HG03159 (cell line): ENCODE measurements around the gene ECT2.
"Not testable (repeated sequence)": the region's sequence is repeated elsewhere in the genome, so short reads cannot be mapped to it uniquely, and the experiment has no call there.

Experiments
- ATAC-seq: cut with Tn5 transposase; IDR thresholded peaks from one replicate; pipeline ENCODE4 v1.9.1; 2021; ENCODE audit warnings: mild to moderate bottlenecking, moderate library complexity; ENCODE audit not compliant: unreplicated experiment

The ECT2 gene

DNA sequence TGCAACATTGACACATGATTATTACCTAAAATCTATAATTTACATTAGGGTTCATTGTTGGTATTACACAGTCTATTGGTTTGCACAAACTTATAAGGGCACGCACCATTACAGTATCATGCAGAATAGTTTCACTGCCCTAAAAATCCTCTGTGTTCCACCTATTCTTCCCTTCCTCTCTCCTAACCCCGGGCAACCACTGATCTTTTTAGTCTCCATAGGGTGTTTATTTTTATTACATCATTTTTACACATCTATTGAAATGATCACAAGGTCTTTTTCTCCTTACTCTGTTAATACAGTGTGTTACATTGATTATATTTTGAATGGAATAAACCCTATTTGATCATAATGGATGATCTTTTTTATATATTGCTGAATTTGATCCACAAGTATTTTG, 15.5 kb upstream of the ECT2 start:
- no peak for ATAC-seq

DNA sequence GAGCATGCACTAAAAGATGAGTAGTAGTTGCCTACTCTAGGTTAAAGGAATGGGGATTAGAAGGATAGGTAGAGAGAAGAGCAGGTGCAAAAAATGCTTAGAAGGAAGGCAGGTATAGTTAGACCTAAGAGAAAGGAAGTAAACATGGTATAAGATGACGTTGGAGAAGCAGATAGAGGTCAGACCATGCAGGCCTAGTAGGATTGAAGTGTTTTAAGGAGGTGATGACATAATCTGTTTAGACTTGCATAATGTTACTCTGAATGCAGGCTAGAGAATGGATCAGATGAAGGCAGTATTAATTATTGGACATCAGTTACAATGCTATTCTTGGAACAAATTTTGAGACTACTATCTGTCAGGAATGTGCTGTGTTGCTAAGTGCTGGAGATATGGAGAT, 11.1 kb upstream of the ECT2 start:
- ATAC-seq = no peak

DNA sequence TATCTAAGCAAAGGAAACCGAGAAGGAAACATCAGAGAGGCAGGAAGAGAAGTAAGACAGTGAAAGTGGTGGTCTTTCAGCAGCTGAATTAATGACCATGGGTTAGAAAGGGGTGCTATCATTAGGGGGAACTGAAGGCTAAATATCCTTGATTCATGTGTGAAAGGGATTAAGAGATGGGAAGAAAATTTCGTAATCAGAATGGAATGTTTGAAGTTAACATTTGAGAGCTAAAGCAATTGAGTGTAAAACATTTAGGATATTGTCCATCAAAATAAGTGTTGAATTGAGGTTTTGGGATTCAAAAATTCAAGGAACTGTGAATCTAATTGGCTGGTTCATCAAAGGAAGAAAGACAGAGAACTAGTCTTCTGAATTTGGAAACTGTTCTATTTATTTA, 4.1 kb upstream of the ECT2 start:
- ATAC-seq = no peak

DNA sequence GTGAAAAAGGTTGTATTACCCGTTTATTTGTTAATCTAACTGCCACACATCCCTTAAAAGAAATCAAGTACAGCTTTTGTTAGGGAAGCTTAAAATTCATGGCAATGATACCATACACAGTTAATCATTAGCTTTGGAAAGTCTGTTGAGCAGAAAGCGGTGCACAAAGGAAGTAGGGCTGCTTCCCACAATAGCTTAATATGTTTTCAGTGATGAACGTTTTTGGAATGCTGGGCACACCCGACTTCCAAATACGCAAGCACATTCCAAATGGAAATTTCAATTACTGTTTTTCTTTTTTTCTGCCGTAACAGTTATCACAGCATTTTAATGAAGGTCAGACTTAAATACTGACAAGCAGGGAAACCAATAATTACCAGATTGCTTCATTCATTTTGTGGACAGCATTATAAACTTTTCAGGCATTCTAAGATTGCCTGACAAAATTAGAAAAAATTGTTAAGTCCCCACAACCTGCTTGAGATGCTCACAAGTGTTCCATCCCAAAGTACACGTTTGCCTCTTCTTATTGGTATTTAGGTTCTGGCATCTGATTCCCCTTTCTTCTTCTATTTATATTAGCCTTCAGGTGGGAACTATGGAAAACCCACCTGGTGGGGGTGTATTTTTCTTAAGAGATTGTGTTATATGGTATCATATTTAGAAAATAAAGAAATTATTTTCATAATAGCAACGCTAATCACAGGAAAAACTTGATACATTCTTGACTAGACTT, 1.1 kb upstream of the ECT2 start:
- ATAC-seq = no peak

DNA sequence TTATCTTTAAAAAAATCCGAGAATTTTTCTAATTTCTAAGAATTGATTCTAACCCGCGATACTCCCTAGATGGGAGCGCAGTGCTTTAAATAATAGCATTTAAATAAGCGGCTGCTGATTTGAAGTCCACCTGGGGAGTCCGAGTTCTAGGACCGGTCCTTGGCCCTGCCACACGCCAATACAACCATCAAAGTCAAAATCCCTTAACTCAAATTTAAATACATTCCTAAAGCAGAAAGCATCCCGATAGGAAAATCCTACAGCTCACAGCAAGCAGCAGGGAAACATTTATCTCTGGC, 508 bp upstream of the ECT2 start:
- no peak for ATAC-seq

DNA sequence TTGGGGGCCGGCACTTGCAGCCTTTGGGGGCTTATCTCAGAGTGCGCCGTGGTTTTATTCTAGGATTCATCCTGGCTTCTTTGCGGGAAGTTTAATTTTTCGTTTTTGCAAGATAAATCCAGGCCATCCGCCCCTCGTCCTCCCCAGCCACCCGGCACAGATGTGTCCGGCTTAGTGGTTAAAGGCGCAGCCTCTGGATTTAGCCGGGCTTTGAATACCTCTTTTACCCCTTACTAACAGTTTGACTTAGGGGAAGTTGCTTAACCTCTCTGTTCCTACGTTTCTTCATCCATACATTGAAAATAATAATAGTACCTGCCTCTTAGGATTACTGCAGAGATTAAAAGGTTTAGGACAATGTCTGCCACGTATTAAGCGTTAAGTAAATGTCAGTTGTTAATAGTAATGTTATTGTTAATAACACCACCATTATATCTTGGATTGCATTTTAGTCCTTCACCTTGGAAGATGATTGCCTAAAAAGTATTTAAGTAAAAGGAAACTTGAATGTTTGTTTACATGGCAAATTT, 714 bp downstream of the ECT2 start:
- peak; percentile 21 for ATAC-seq

DNA sequence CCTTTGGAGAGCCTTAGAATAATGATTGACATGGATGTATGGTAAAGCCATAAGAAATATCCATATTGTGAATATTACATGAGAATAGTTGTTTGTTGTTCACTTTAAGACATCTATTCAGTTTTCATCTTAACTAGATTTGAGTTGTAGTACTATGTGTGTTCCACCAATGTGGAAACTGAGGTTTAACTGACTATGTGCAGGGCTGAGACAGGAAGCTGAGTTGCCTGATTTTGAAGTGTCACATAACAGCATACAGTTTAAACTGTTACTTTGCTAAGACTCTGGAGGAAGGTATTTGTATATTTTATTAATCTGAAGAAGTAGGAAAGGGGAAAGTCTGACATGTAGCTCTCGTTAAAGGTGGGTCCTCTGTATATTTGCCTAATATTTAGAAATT, 2.1 kb downstream of the ECT2 start:
- ATAC-seq = no peak

DNA sequence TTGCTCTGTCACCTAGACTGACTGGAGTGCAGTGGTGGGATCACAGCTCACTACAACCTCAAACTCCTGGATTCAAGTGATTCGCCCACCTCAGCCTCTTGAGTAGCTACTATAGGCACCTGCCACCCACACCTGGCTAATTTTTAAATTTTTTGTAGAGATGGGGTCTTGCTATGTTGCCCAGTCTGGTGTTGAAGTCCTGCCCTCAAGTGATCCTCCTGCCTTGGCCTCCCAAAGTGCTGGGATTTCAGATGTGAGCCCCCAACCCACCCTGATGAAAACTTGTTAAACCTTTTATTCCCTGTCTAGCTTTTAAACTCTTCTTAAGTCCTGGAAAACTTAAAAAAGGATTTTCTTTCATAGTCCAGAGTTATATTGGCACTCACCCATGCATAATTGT, 2.6 kb downstream of the ECT2 start:
- no peak for ATAC-seq

DNA sequence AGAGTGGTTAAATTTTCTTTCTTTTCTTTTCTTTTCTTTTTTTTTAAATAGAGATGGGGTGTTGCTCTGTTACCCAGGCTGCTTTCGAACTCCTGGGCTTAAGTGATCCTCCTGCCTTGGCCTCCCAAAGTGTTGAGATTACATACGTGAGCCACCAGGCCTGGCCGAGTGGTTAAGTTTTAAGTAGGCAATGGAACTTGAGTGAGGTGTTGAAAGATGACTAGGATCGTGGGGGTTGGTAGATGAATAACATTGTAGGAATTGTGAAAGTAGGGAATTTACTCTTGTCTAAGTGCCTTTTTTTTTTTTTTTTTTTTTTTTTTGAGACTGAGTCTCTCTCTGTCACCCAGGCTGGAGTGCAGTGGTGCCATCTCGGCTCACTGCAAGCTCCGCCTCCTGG, 9.9 kb downstream of the ECT2 start:
- ATAC-seq = not testable (repeated sequence)

DNA sequence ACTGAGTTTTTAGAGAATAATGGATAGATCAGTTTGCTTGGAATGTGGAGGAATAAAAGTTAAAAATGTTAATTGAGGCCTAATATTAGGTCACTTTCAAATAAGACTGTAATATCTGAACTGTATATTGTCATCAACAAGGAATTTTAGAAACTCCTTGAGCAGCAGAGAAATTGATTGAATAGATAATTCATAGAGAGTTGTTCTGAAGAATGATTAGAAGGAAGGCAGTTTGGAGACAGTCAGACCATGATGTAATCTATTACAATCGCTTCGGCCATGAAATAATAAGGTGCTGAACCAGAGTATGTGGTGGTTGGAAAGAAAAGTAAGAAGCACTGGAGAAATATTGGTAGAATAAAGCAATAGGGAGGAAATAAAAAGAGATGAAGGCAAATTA, 15.7 kb downstream of the ECT2 start:
- no peak for ATAC-seq

DNA sequence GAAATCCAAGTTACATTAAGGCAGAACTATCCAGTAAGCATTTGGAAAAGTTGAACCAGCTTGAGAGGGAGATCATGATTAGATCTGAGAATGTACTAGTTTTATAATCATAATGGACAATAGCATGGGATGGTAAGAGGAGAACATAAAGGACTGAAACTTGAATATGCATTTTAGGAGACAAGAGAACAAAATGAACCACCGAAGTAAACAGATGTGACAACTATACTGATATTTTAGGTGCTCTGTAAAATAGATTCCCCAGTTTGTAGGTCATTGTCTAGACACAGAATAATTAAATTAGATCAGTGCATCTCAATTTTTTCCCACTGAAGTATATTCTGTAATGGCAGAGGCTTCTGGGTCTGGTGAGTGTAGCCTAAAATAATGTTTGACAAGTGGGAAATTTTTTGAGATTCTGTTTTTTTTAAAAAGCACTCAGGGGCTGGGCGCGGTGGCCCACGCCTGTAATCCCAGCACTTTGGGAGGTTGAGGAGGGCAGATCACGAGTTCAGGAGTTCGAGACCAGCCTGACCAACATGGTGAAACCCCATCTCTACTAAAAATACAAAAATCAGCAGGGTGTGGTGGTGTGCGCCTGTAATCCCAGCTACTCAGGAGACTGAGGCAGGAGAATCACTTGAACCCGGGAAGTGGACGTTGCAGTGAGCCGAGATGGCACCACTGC, 16.3 kb downstream of the ECT2 start:
- ATAC-seq = no peak

DNA sequence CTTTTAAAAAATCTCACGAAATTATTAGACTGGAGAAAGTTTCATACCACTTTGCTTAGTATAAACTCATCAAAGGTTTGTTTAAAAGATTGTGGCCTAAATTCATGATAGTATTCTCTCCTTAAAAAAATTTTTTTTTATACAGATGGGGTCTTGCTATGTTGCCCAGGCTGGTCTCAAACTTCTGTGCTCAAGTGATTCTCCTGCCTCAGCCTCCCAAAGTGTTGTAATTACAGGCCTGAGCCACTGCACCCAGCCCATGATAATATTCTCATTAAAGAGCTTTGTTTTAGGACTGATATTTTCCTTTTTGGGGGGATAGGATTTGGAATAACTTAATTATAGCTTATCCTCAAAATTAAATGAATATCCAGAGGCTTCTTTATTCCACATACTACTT, 19.9 kb downstream of the ECT2 start:
- ATAC-seq = no peak

DNA sequence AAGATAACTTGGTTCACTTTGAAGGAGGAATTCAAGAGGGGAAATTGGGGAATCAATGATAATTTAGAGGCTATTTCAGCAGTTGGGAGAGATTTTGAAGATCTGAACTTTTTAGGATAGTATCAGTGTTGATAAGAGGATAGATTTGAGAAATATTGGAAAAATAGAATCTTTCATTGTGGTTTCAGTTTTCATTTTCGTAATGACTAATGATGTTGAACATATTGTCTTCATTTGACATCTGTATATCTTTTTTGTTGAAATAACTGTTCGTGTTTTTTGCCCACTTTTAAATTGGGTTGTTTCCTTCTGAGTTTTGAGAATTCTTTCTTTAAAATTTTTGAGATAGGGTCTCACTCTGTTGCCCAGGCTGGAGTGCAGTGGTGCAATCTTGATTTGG, 21.1 kb downstream of the ECT2 start:
- no peak for ATAC-seq

DNA sequence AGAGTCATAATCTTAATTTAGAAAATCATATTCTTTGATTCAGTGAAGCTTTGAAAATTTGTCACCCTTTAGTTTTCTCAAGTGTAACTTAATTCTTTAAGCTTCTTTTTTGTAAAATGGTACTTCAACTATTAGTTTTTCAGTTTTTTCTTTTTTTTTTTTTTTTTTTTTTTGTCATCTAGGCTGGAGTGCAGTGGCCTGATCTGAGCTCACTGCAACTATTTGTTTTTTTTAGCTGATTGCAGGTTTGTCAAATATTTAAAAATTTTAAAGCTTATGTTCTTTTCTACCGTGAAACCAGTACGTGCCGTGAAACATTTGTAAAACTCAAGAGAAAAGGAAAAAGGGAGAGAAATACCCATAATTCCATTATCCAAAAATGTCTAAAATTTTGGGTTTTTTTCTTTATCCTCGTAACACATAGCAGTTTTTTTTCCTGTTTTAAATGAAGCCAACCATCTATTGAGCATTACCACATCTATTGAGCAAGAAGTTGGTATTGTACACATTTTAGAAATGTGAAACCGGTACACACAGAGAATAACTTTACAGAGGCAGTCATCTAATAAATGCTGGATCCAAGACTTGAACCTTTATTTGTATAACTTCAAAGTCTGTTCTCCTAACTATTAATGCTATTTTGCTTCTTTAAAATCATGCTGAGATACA, 25.7 kb downstream of the ECT2 start:
- no peak for ATAC-seq

DNA sequence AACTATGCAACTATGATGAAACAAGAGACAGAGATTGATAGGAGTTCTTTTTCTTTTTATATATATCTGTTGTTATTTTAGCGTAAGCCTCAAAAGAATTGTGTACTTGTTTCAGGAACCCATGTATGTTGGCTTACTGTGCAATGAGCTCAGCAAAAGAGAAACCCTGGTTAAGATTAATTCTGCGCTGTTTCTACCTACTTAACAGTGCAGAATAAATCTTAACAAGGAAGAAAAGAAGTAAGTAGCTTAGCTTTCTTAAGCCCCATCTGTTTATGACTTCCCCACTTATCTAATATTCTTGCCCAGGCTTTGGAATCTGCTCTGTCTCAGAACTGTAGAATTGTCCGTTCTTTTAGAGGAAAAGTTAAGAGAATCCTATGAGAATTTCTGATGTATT, 27.4 kb downstream of the ECT2 start:
- ATAC-seq = no peak

DNA sequence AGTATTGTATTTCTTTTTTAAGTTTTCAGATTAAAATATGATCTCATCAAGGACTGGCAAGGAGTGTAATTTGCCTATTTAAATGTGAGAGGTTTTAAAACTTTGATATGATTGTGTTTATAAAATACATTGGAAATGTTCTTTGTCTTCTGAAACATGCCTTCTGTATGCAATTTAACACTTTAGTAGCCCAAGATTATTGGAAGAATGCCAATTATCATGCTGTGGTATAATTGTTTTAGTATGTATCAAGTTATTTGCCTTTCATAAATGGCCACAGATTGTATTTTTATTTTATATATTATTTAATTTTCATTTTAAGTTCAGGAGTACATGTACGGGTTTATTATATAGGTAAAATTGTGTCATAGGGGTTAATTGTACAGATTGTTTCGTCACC, 31.7 kb downstream of the ECT2 start:
- ATAC-seq = no peak

DNA sequence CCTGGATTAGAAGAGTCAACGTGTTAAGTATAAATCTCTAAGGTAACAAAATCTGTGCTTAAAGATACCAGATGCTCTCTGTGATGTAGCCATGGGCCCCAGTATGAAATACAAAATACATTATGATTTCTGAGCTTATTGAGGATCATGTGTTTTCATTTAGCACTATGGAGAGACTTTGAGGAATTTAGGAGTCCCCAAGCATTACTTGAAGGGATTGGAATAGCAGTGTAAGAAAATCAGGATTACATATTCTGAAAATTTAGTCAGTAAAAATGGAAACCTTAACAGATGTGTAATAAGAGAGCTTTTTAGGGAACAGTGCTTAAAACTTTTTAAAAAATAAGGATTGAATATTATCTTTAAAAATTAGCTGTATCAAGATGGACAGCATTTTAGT, 35.5 kb downstream of the ECT2 start:
- no peak for ATAC-seq

DNA sequence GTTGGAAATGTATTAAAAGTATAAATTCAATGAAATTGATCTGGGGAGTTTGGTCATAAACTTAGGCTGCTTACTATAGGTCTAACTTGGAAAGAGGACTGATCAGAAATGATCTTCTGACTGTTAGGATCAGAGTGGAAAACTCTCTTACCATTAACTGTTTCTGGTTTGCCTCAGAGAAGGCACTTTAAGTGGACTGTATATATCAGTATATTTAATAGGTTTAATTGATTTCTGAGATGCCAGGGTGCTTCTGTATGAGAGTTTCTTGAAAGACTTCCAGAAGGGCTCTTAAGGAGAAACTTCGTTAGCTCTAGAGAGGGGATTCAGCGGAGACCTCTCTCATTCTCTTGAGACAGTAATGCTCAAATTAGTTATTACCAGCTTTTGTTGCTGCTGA, 36.5 kb downstream of the ECT2 start:
- no peak for ATAC-seq

DNA sequence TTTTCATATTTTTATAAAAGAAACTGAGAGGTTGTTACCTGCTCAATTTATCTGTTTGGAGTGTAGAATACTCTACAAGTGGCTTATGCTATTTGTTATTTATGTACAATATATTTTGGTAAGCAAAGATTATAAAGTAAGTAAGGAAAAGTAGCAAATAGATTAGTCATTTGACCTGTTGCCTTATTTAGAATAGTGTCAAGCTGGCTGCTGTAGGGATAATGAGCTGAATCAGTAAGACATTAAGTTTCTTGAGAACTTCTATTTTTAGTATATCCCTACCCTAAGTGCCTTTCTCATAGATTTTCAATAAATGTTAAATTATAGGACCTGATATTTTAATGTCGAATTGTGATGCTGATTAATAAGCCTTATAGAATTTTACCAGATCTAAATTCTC, 37.2 kb downstream of the ECT2 start:
- ATAC-seq = no peak

DNA sequence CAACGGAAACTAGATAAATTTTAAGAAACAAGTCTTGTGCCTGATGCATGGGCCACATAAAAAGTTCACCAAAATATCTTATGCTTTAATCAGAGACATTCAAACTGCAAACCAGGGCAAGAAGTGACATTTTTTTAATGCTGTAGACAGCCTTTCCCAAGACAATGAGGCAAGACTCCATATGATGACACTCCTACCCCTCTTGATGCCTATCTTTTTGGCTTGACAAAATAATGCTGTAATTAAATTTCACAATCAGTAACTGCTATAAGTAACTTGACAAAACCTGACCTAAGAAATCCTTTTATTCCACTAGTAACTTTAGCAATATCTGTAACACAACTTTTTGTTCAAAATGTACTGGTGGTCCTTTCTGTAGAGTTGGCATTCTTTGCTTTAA, 48.7 kb downstream of the ECT2 start:
- ATAC-seq = no peak

DNA sequence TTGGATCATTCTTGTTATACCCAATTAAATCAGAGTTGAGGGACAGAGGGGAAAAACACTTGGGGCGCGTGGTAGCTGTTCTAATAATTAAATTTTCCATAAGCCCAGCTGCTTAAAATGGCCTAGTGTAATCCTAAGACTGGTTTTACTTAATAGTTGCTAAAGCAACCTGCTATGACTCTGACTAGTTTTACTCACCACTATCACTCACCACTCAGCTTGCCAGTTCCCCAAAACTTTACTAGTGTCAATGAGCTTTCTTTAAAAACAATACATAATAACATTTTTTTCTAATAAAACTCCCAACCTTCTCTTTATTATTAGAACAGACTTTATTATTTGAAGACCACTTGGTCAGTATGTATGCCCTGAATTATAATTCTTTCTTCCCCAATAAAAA, 49.6 kb downstream of the ECT2 start:
- no peak for ATAC-seq

DNA sequence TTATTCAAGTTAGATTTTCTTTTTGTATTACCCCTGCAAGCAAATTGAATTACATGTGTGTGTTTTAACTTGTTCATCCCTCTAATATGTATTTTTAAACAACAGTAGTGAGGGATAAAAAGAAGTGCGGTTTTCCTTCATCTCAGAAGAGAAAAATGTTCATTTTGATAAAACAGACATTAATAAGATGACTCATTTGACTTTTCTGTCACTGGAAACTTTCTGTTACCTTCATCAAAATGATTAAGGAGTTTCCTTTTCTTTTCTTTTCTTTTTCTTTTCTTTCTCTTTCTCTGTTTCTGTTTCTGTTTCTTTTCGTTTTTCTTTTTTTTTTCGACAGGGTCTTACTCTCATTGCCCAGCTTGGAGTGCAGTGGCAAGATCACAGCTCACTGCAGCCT, 53.0 kb downstream of the ECT2 start:
- no peak for ATAC-seq
